Renal pelvis (tissue), 4 donors: ENCODE measurements around the gene RIMBP2. TPM values are rescaled to one million over a fixed set of nuclear protein-coding genes. Genes with fewer than 3 reads are reported as not detected.

Experiments
- DNase-seq: peaks from one replicate; pipeline ENCODE4 v3.0.0-alpha.2; 2013
- polyA plus RNA-seq, 3 donors: library from polyadenylated mRNA; unstranded; fragments of 120-200 nt; gene quantifications; one replicate each; pipeline ENCODE4 v1.2.1, GENCODE V29; 2013; ENCODE audit not compliant: insufficient read length in 3 of 3

Gene RIMBP2
- polyA plus RNA-seq, 3 donors, result 16.2 to 24.9 (median 23.9) TPM

DNA sequence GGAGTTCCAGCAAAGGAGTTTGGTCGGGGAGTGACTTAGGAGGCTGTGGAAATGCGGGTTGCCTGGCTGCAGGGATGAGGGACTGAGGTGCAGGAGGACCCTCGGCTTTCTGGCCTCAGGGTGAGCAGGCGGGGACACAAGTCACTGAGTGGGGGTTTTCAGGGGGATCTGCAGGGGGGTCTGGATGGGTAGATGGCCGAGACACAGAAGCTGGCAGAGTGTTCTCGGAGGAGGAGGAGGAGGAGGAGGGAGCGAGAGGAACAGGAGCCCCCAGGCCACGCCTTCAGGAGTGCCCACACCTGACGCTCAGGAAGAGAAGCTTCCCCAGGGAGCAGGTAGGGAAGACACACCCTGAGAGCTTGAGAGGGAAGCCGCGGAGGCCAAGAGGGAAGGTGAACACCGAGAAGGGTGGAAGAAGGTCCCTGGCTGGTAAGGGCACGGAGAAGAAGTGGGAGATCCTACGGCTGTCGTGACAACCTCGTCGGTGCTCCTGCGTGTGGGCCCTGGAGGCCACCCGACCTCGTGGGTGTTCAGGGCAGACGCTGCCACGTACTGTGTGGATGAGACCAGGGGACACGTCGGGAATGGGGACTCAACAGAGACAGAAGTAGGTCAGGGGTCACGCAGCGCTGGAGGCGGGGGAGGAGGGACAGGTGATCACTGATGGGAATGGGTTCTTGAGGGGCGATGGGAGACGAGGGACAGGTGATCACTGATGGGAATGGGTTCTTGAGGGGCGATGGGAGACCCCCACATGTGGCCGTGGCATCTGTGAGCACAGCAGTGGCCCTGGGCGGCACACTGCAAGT lies 269.0 kb downstream of the RIMBP2 start:
- no peak for DNase-seq

DNA sequence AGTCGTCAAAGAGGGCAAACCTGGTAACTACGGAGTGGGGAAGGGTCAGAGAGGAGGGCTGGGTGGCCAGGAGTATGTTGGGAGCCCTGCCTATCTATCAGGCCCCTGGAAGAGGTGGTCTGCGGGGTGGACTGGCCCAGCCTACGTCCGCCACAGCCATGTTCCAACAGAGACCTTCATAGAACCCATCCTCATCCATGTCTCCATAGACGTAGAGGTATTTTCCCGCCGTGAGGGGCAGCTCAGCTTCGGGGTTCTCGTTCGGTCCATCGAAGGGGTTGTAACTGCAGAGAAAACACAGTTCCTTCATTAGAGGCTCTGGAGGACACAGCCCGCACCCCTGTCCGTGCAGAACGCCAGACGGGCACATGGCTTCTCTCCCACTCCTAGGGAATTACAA lies 271.1 kb downstream of the RIMBP2 start:
- DNase-seq, result no peak

DNA sequence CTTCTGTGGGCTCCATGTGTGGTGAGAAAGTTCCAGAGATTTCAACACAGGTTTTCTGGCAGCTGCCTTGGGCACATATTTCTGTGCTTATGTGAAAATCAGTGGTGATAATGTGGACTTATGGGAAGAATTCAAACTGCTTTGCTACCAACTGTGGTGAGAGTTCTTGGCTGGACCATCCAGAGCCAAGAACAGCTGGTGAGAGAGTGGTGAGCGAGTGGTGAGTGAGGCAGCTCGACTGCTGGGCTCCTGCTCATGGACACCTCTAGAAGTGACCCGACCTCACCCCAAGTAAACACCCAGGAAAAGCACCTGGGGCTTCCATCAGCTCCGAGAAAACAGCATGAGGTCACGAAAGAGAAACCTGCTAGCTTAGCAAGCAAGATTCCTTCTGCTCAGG lies 272.0 kb downstream of the RIMBP2 start:
- DNase-seq, result no peak

DNA sequence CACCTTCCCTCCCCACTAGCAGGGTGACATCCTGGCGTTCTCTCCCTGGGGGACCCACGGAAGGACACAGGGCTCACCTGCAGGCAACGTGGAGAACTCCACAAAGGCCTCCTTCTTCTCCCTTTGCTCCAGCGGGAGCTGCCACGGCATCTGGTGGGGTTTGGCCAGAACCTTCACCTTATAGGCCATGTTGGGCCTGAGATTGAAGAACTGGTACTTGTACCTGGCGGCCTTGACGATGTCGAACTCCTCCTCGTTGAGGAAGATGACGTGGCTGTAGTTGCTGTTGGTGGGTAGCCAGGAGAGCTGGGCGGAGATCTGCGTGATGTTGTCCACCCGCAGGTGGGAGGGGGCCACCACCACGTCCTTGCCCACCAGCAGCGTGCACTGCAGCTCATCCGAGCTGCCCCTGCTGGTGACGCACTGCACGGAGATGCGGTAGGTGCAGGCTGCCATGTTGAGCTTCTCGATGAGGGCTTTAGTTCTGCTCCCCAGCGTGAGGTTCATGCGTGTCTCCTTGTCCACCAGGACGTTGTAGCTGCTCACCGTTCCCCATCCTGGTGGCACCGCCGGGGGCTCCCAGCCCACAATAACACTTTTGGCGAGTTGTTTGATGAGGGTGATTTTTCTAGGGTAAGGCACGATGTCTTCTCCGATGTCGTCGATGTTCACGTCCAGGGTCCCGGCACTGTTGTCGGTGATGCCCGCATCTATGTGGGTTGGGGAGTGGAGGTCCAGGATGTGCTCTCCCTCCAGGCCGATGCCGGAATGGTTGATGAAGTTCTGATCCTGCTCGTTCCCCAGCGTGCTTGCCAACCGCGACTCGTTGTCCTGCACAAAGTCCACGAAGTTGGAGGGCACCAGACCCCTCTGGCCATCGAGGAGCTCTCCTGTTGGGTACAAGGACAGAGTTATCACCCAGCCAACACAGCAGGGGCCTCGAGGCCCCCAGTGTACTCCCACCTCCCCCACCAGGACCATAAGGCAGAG lies 274.0 kb downstream of the RIMBP2 start:
- no peak for DNase-seq

DNA sequence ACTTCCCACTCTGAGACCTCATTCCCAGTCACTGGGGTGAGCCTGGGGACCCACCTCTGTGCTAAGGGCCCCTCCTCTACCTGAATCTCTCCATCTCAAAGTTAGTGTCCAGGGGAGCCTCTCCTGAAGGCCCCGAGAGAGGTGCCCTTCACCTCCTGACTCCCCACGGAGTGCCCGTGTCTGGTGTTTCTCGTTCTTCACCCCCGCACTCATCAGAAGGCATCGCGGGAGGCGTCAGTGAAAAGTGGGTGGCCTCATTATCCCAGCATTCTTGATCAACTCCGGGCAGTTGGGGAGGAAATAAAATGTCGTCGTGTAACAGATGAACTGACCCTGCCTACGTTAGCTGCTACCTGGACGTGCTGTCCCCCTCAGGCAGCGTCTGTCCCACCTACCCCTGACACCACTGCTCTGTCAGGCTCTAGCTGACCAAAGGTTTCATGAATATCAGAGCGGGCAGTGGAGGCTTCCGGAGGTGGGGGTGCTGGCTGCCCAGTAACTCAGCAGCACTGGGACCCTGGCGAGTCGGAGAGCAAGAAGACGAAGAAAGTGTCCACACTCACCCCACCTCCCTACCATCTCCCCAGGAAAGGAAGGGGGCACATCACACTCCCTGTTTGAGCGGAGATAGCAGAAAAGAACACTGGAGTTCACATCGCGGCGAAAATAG lies 275.6 kb downstream of the RIMBP2 start:
- DNase-seq, result no peak

DNA sequence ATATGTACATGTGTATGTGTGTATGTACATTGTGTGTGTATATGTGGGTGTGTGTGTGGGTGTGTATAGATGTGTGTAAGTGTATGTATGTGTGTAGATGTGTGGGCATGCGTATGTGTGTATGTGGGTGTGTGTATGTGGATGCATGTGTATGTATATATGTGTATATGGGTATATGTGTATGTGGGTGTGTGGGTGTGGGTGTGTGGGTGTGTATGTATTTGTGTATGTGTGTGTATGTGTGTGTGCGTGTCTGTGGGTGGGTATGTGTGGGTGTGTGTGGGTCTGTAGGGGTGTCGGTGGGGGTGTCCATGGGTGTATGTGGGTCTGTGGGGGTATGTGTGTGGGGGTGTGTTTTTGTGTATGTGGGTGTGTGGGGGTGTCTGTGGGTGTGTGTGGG lies 276.8 kb downstream of the RIMBP2 start:
- DNase-seq, result no peak

GRCh38 chr12:130438711-130439110 lies 277.4 kb downstream of the RIMBP2 start:
- no peak for DNase-seq

- DNase-seq, result no peak
Measured at GRCh38 chr12:130438243-130438620, 277.9 kb downstream of the RIMBP2 start.

- no peak for DNase-seq
Measured at GRCh38 chr12:130437555-130438242, 278.4 kb downstream of the RIMBP2 start.

- no peak for DNase-seq
Measured at GRCh38 chr12:130436741-130437501, 279.2 kb downstream of the RIMBP2 start.

DNA sequence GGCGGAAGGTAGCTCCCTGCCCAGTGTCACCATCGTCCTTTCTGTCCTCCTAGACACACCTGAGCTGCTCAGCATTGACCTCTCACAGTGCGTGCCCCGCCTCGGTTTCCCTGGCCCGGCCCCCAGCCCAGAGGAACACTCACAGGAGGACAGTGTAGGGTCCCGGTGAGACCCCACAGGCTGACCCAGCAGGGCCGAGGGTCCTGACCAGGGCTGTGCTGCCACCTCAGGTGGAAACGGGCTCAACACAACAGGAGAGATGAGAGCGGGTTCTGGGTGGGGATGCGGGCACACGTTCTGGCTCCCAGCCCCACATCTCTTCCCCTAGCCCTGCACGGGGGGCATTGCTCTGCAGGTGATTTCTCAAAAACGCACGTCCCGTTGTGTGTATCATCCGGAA lies 280.3 kb downstream of the RIMBP2 start:
- no peak for DNase-seq

- no peak for DNase-seq
Measured at GRCh38 chr12:130435331-130435730, 280.8 kb downstream of the RIMBP2 start.

DNA sequence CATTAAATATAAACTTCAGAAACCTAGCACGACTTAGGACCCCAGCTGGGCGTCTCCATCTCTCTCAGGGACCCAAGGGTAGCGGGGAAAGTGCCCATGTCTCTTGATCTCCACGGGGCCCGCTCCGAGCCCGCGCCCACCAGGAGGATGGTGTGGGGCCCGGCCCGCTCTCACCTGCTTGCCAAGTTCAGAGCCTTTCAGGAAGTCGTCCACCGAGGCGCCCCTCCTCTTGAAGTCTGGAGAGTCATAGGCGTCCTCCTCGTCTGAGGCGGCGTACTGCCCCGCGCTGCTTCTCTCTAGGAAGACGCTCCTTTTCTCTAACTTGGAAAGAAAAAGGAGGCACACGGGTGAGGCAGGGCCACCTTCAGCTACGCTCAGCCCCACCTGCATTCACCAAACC lies 281.5 kb downstream of the RIMBP2 start:
- DNase-seq, result no peak

GRCh38 chr12:130433834-130434233 lies 282.3 kb downstream of the RIMBP2 start:
- no peak for DNase-seq

- no peak for DNase-seq
Measured at GRCh38 chr12:130433411-130433810, 282.7 kb downstream of the RIMBP2 start.

DNA sequence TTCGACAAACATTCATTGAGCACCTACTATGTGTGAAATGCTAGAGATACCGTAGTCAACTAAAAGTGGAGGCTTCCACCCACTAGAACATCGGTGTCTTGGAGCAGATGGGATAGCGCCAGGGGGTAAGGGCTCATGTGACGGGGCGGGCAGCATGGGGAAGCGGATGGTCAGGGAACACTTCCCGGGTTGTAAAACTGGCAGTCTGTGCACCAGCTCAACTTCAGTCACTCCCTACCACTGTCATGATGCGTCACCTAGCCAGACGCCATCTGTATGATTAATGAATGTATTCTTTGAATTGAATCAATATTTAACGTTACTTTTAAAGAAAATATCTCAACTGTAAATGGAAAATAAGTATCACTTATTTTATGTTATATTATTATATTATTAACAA lies 284.9 kb downstream of the RIMBP2 start:
- DNase-seq, result no peak

- no peak for DNase-seq
Measured at GRCh38 chr12:130429656-130430505, 286.2 kb downstream of the RIMBP2 start.

DNA sequence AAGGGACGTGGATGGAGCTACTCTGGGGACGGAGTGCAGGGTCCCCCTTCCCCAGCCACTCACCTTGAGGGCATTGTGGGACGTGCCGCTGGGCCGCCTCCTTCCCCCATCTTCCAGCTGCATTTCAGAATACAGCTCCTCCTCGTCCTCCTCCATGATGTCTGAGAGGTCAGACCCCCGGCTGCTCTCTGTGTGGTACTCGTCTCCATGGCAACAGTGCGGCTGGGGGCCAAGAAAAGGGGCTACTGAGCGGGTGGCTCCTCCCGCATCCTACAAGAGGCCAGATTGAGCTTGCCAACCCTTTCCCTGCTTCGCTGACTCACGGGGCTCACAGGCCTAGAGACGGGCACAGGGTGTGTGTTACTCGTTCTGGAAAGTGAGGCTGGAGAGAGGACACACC lies 288.0 kb downstream of the RIMBP2 start:
- no peak for DNase-seq

GRCh38 chr12:130427381-130427887 lies 288.7 kb downstream of the RIMBP2 start:
- no peak for DNase-seq
